Osteoblast (primary cell): ENCODE data around the gene PIAS1. TPM values are rescaled to one million over a fixed set of nuclear protein-coding genes. Genes with fewer than 3 reads are reported as not detected.
A peak's percentile ranks its signal among the peaks of the same experiment; 100 is the strongest.
"Not testable (repeated sequence)": the region's sequence is repeated elsewhere in the genome, so short reads cannot be mapped to it uniquely, and the experiment has no call there.

Source experiments
- DNase-seq: peaks from one replicate; pipeline ENCODE4 v3.0.0; 2011; ENCODE audit warnings: low spot score, mixed read lengths; ENCODE audit not compliant: insufficient read length; ENCODE audit errors: missing footprints
- H2AFZ ChIP-seq: 2 replicates; pipeline ENCODE4 v1.6.0; 2011; ENCODE audit warnings: mild to moderate bottlenecking, low read length
- H3K27ac ChIP-seq: 2 replicates; pipeline ENCODE4 v1.5.1; 2011; ENCODE audit warnings: mild to moderate bottlenecking, low read depth, low read length, moderate library complexity
- H3K27me3 ChIP-seq: 2 replicates; pipeline ENCODE4 v1.6.0; 2012; ENCODE audit warnings: mild to moderate bottlenecking, control low read depth, inconsistent platforms, low read length, moderate library complexity; ENCODE audit not compliant: insufficient read depth
- H3K36me3 ChIP-seq: 2 replicates; pipeline ENCODE4 v1.5.1; 2011; ENCODE audit warnings: mild to moderate bottlenecking, low read length, control low read depth, moderate library complexity; ENCODE audit not compliant: insufficient read depth
- H3K4me1 ChIP-seq: 2 replicates; pipeline ENCODE4 v1.5.1; 2011; ENCODE audit warnings: mild to moderate bottlenecking, low read length, control low read depth, moderate library complexity; ENCODE audit not compliant: insufficient read depth
- H3K4me2 ChIP-seq: 2 replicates; pipeline ENCODE4 v1.6.0; 2011; ENCODE audit warnings: mild to moderate bottlenecking, low read length; ENCODE audit not compliant: insufficient read depth
- H3K4me3 ChIP-seq: fragments of 200-600 bp; sonication (generic); 3 replicates; pipeline ENCODE4 v1.5.1; 2012; ENCODE audit warnings: mild to moderate bottlenecking, low read length, inconsistent platforms; ENCODE audit not compliant: insufficient read depth
- H3K79me2 ChIP-seq: 2 replicates; pipeline ENCODE4 v1.6.0; 2012; ENCODE audit warnings: mild to moderate bottlenecking, low read length, control low read depth, inconsistent platforms; ENCODE audit not compliant: insufficient read depth
- H3K9me3 ChIP-seq: 2 replicates; pipeline ENCODE4 v1.5.1; 2011; ENCODE audit warnings: low read depth, low read length, control low read depth
- H4K20me1 ChIP-seq: 2 replicates; pipeline ENCODE4 v1.6.0; 2012; ENCODE audit warnings: mild to moderate bottlenecking, low read length, control low read depth; ENCODE audit not compliant: insufficient read depth
- total RNA-seq: library from RNA; depleted of rRNA; stranded (reverse); fragments of >200 nt; gene quantifications from 2 replicates; pipeline ENCODE4 v1.2.3, GENCODE V29; 2012
- TF ChIP-seq, protein P1 (sequence below): IDR thresholded peaks from 2 replicates; pipeline ENCODE4 v1.5.1; 2011; ENCODE audit warnings: mild to moderate bottlenecking, low read depth, low read length, moderate library complexity; ENCODE audit errors: extremely low read depth

The PIAS1 gene
- total RNA-seq, 1 donor: 29.0 TPM

DNA sequence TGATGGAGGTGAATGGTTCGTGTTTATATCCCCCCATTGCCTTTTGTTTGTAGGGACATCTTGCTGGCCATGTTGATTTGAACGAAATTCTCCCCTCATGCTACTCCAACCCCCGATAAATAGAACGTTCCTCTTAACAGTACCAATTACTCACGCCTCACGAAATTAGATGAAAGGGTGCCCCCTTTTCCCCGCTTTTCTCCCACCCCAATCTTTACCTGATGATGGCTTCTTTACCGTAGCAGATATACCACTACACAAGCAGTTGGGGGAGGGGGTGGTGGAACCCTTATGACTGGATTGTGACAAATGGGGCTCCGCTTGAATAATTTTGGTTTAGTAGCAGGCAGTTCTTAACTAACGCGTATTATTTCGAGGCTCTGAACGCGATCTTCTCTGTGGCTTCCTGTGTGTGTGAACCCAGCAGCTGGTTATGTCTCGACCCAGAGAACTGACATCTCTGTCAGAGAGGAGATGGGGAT is 1.1 kb downstream of the PIAS1 start:
- peaks cover 21% of the 10 kb centered on the region for H3K4me1 ChIP-seq
- H3K36me3 ChIP-seq: no peaks in the 10 kb centered on the region
- peak overlapping the region; percentile 52 for H3K27ac ChIP-seq
- H3K79me2 ChIP-seq: peaks cover 60% of the 10 kb centered on the region
- H3K4me2 ChIP-seq: peak overlapping the region; percentile 98
- no peaks in the 10 kb centered on the region for H3K9me3 ChIP-seq
- peak; percentile 87 for DNase-seq
- H3K27me3 ChIP-seq: no peaks in the 10 kb centered on the region
- H2AFZ ChIP-seq: peak overlapping the region; percentile 17
- peaks cover 40% of the 10 kb centered on the region for H4K20me1 ChIP-seq
- H3K4me3 ChIP-seq: peak overlapping the region; percentile 84
- TF ChIP-seq, protein P1, sequence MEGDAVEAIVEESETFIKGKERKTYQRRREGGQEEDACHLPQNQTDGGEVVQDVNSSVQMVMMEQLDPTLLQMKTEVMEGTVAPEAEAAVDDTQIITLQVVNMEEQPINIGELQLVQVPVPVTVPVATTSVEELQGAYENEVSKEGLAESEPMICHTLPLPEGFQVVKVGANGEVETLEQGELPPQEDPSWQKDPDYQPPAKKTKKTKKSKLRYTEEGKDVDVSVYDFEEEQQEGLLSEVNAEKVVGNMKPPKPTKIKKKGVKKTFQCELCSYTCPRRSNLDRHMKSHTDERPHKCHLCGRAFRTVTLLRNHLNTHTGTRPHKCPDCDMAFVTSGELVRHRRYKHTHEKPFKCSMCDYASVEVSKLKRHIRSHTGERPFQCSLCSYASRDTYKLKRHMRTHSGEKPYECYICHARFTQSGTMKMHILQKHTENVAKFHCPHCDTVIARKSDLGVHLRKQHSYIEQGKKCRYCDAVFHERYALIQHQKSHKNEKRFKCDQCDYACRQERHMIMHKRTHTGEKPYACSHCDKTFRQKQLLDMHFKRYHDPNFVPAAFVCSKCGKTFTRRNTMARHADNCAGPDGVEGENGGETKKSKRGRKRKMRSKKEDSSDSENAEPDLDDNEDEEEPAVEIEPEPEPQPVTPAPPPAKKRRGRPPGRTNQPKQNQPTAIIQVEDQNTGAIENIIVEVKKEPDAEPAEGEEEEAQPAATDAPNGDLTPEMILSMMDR: no peak

DNA sequence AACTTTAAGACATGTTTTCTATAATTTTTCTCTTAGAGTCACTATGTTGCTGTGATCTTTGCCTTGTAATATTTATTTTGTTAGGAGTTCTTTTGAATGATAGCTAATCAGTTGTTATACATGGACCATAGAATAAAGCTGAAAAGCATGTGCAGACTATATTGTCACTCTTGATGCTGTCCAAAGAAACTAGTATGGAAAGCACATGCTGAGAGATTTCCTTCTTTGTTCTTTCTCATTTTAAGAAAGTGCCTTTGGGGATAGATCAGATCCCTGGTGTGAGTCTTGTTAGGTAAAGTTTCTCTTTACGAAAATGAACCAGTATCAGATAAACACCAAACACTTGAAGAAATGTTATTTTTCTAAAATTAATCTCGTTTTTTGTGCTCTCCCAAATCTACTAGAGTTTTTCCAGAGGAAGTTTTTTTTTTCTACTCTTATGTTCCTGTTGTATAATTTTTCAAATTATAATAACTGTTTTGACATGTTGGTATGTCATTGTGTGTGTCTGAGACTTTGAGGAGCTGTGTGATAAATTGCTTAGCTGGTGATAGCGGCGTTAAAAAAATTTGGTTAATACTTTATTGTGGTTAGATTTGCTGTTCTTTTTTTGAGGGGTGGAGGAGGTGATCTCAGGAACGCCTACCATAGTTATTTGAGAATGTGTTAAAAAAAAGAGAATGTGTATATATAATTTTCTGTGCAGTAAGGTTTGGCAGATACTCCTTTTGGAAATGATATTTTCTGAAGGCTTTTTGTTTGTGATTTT is 2.2 kb downstream of the PIAS1 start:
- peaks cover 21% of the 10 kb centered on the region for H3K4me1 ChIP-seq
- no peak overlapping the region for H3K4me3 ChIP-seq
- peaks cover 71% of the 10 kb centered on the region for H3K79me2 ChIP-seq
- no peaks in the 10 kb centered on the region for H3K27me3 ChIP-seq
- H3K9me3 ChIP-seq: no peaks in the 10 kb centered on the region
- H3K4me2 ChIP-seq: peak overlapping the region; percentile 98
- H4K20me1 ChIP-seq: peaks cover 49% of the 10 kb centered on the region
- H2AFZ ChIP-seq: no peak overlapping the region
- no peak for DNase-seq
- TF ChIP-seq, protein P1: no peak
- H3K27ac ChIP-seq: no peak overlapping the region
- no peaks in the 10 kb centered on the region for H3K36me3 ChIP-seq

DNA sequence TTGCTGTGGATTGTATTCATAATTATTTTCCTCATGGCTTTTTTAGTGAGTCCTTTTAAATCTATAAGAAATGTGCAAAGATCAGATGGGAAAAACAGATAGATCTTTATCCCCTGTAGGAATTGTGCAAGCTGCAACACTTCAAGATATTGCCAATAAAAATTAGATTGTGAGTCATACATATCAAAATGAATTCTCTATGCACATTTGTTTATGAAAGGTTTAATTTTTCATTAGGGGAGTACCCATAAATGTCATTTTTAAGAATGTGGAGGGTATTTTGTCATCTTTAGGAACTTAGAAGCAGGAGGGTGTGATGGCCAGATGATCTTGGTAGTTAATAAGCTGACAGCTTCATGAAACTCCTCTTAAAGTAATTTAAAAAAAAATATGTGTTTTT is 2.9 kb downstream of the PIAS1 start:
- Histone ChIP-seq H3K79me2 (peaks cover 78% of the 10 kb centered on the region), H3K4me1 (peaks cover 21% of the 10 kb centered on the region), H3K27me3 (no peaks in the 10 kb centered on the region), H3K4me2 (peak overlapping the region; percentile 98), H2AFZ (no peak overlapping the region), H3K9me3 (no peaks in the 10 kb centered on the region), H3K36me3 (no peaks in the 10 kb centered on the region), H3K4me3 (no peak overlapping the region), H4K20me1 (peaks cover 56% of the 10 kb centered on the region), H3K27ac (no peak overlapping the region)
- no peak for DNase-seq
- TF ChIP-seq, protein P1: no peak

DNA sequence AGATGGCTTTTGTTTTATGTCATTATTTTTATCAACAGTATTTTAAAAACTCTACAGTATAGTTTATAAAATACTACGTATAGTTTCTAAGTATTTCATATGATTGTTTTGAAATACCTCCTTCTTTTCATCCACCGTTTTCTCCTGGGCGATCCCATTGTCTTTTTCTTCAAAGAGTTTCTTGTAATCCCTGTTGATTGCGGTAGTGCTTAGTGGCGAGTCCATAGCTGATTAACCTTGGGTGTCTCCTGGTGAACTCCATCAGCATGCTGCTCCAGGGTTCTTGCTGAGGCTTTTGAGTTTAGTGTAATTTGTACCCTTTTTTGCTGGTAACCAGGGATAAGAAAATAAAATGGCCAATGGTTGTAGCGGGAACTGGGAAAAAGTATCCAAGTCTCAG is 3.6 kb downstream of the PIAS1 start:
- Histone ChIP-seq H4K20me1 (peaks cover 63% of the 10 kb centered on the region), H3K9me3 (no peaks in the 10 kb centered on the region), H3K4me2 (no peak overlapping the region), H2AFZ (no peak overlapping the region), H3K27ac (no peak overlapping the region), H3K79me2 (peaks cover 85% of the 10 kb centered on the region), H3K27me3 (no peaks in the 10 kb centered on the region), H3K36me3 (no peaks in the 10 kb centered on the region), H3K4me1 (peaks cover 21% of the 10 kb centered on the region), H3K4me3 (no peak overlapping the region)
- TF ChIP-seq, protein P1: no peak
- DNase-seq: no peak

DNA sequence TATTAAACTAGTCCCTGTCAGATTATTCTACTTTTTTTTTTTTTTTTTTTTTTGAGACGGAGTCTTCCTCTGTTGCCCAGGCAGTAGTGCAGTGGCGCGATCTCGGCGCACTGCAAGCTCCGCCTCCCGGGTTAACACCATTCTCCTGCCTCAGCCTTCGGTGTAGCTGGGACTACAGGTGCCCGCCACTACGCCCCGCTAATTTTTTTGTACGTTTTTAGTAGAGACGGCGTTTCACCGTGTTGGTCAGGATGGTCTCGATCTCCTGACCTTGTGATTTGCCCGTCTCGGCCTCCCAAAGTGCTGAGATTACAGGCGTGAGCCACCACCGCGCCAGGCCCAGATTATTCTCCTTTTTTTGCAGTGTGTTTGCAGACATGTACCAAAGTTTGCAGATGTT is 4.9 kb downstream of the PIAS1 start:
- H3K79me2 ChIP-seq: peaks cover 97% of the 10 kb centered on the region
- not testable (repeated sequence) for H3K27me3 ChIP-seq, H3K27ac ChIP-seq, H3K4me3 ChIP-seq, H3K9me3 ChIP-seq, H3K36me3 ChIP-seq, H2AFZ ChIP-seq, DNase-seq, H3K4me2 ChIP-seq
- H3K4me1 ChIP-seq: peaks cover 15% of the 10 kb centered on the region
- peaks cover 72% of the 10 kb centered on the region for H4K20me1 ChIP-seq
